ENCODE results near the gene LCT.

Gene LCT

DNA sequence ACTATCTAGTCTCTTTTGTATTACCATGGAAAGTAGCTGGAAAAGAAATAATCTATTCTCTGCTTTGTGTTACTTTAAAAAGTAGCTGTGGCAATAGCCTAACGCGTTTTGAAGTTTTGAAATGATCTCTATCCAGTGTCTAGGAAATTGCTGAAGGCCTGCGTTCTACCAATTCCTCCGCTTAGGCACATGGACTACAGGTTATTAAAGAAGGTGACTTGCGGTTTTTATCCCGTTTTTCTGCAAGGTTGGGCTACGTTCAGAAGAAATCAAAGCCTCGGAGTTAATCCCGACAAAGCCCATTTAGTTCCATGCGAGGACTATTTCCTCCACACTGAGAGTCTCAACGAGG is 96.0 kb downstream of the LCT start:
- no peak for DNase-seq

DNA sequence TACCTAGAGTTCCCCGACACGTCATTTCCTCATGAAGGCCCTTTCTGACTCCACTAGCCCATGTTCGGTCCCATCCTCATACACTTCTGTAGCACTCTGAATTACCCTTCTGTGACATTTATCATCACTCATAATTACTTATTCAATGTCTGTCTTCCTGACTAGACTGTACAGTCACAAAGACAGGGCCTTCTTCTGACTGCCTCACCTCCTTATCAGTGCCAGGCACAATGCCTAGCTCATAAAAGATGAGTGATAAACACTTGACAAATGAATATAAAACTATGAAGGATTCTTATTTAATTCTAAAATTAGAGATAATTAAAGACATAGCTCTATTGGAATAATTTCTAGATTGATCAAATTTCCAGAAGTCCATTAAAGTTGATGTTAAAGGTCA is 96.8 kb downstream of the LCT start:
- DNase-seq: no peak
